Stimulated activated CD4-positive, alpha-beta T cell treated with anti-CD3 and anti-CD28 coated beads, Interleukin-1b, Interleukin-23, amount 100 ng/mL, for 48 hours (primary cell): Measurements from ENCODE around the gene TXNL1.
"Not testable (repeated sequence)": the region's sequence is repeated elsewhere in the genome, so short reads cannot be mapped to it uniquely, and the experiment has no call there.

Experiments used
- DNase-seq: peaks from one replicate; pipeline ENCODE4 v3.0.0-alpha.2; 2020

TXNL1 gene

DNA sequence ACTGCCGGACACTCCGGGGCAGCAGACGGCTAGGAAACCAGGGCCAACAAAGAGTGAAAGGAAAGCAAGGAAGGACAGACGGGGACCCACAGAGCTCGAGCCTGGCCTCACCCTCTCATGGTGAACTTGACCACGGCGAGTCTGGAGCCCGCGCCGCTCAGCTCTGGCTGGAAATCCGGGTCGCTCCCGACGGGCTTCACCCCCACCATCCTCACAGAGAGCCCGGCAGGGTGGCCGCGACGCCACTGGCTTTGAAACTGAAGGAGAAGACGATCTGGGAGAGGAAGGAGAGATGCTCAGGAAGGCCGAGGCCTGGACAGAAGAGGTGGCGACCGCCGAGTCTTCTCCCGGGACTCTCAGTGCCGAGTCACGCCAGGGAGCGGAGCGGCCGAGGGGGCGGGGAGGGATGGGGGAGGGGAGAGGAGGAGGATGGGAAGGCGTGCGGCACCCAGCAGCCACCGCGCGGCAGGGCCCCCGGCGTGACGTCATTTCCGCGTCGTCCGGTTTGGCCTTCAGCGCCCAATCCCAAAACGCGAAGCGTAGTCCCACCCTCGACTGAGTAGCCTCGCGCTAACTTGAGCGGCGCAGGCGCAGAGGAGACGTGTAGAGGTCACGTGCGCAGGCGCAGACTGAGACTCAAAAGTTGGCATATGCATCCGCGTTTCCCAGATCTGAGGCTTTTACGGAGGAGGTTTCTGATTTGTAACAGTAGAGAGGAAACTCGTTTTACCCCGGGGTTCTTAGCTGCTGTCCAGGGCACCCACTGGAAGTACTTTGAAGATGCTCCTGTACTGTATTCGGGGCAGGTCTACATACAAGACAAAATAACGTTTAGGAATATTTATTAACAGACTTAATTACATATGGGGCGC lies at the start of gene TXNL1:
Gene TXNL1, minus strand, starts transcription at position 361 of the 872 bp plus-strand sequence. Its CDS starts 152 bp downstream, at position 209.
- peak; percentile 99 for DNase-seq

DNA sequence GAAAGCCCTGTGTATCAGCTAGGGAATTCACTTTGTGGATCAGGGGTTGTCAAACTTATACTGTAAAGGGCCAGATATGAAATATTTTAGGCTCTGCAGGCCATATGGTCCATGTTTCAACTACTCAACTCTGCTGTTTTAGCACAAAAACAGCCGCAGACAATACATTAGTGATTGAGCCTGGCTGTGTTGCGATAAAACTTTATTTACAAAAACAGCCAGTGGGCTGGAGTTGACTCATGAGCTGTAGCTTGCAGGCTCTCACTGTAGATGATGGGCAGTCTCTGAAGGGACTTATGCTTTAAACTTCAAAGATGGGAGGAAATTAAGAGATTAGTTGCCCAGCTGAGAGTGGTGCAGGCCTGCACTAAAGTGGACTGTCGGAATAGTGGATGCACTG lies 45.9 kb upstream of the TXNL1 start:
- DNase-seq, result no peak

DNA sequence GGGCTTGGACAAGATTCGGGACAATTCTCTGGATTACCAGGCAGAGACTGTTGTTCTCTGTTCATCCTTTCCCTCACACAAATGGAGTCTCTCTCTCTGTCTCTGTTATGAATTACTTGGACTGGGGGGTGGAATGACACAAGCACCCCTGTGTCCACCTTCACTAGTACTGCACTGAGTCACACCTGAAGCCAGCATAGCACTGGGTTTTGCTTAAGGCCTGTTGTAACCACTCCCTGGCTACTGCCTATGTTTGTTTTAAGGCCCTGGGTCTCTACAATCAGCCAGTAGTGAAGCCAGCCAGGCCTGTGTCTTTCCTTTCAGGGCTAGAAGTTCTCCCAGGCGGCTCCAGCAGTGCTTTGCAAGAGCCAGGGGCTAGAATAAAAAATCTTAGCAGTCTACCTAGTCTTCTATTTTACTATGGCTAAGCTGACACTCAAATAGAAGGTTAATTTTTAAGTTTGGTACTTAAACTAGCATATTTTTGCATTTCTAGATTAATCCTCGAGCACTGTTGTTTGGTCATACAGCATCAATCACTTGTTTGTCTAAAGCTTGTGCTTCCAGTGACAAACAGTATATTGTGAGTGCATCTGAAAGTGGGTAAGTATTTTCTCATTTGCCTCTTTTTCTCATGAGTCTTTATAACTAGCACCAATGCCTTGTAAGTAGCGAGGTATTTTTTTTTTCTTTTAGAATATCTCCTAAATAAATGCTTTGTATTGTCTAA lies 40.6 kb upstream of the TXNL1 start:
- no peak for DNase-seq

DNA sequence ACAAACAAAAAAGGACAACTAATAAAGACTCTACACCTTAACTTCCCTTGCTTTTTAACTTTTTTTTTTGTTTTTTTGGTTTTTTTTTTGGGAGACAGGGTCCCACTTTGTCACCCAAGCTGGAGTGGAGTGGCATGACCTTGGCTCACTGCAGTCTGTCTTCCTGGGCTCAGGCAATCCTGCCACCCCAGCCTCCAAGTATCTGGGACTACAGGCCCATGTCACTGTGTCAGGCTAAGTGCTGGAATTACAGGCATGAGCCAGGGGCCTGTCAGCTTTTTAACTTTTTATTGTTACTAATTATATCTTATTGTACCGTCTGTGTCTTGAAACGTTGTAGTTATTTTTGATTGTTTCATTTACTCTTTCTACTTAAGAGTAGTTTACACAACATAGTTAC lies 38.2 kb upstream of the TXNL1 start:
- DNase-seq, result no peak

DNA sequence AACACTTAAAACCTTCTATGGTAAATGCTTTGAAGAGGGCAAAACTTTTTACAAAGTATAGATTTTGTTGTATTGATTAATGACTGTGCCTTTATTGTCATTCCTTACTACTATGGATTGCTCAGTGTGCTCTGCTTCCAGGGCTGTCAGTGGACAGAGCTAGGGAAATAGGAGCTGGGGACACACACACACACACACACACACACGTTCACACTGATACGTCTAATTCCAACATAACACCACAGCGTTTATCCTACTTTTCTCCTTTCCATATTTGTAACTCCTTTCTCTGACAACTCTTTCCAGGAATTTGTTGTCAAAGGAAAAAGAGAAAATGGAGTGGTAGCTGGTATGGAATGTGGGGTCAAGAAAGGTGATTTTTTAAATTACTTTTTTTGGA lies 34.6 kb upstream of the TXNL1 start:
- no peak for DNase-seq

DNA sequence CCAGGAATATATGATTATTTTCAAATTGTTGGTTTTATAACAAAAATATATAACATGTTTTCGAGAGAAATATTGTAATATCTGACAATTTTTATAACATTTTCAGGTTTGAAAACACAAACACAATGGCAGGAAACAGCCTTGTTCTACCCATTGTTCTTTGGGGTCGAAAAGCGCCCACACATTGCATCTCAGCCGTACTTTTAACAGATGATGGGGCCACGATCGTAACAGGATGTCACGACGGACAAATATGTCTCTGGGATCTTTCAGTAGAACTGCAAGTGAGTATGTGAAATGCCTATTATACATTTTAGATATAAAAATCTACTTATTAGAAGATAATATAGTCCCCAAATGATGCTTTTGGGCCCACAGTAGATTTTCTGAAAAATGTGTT lies 34.0 kb upstream of the TXNL1 start:
- no peak for DNase-seq

DNA sequence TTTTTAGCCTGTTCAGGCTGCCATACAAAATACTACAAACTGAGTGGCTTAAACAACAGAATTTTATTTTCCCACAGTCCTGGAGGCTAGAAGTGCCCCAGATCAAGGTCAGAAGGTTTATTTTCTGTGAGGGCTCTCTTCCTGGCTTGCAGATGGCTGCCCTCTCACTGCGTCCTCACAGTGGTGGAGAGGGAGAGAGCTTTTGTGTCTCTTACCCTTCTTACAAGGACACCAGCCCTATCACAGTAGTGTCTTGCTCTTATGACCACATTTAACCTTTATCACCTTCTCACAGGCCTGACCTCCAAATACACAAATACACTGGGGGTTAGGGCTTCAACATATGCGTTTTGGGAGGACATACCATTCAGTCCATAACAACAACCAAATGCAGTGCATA lies 24.5 kb upstream of the TXNL1 start:
- DNase-seq, result no peak

DNA sequence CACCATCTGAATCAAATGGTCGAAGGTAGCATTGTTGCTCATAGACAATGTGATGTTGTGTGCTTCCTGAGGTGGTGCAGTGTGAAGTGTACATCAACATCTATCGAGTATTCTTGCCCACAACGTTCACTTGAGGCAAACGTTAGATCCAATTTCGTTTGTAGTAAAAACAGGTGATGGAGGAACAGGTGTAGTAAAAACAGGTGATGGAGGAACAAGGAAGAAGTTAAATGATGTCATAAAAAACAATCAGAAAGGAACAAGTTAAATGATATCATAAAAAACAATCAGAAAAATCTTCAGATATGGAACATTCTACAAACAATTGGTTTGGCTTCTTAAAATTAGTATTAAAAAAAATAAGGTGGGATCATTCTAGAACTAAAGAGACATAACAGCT lies 24.1 kb upstream of the TXNL1 start:
- no peak for DNase-seq

DNA sequence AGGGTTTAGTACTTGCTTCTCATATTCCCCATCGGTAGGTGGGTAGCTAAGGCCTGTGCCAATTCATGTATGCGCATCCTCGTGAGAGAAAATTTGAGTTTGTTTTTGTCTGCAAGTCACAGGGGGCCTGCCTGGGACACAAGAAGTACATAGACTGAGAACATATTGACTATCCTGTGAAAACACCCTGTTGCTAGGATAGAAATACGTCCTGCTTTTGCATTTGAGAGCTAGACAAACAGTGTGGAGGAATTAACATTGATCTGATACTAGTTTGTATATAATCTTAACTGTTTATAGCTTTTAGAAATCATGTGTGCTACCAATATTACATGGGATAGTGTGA lies 23.6 kb upstream of the TXNL1 start:
- no peak for DNase-seq

DNA sequence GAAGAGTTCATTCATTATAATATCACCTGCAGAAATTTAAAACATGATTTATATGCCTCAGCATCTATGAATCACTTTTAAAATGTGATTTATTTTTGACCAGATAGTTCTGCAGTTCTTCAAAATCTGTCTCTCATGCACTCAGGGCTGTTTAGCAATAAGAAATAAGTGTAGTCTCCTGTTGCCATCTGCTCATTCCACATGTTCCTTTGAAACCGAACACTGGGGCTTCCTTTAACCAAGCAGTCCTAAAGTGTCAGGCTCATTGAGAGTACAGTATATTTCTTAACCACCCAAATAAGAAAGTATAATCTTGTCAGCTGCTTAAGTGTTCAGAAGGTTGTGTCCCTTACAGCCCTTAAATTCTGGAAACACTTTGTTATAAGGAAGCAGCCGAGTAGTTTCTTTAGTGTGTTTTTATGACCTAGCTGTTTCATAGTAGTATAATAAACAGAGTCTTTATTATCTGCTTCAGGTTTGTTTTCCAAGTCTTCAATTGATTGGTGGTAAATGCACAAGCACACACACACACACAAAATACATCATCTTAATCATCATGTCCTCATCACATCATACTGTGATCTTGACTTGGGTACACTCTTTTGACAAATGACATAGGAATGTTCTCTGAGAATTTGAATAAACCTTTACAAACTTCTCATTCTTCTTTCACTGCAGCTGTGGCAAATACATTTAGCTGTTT lies 23.1 kb upstream of the TXNL1 start:
- no peak for DNase-seq

DNA sequence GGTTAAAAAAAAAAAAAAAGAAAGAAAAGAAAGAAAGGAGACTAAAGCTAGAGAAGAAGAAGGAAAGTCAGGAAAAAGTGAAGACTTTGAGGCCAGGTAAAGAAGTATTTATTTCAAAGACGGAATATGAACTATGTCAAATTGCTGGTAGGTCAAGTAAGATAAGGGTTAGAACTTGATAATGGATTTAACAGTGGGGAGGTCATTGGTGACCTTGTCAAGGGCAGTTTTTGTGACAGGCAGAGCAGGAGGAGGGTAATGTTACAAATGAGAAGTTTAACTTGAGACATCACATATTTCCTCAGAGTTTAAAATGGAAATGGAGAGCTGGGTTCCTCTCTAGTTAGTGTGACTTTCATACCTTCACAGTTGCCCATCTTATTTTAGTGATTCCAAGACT lies 22.3 kb upstream of the TXNL1 start:
- DNase-seq, result no peak

DNA sequence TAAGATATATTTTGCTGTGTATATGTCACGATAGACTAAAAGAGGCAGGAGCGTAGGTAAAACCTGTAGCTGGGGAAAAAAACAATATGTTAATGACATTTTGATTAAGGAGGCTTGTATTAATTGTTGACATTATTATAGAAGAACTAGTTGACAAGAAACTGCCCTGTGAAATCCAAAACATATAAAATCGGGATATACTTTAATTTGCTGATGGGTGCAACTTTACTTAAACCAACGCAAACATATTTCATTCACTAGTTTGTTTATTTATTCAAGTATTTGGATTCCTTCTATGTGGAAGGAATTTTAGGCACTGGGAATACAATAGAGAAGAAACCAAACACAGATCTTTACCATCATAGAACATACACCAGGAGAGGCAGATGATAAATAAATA lies 20.7 kb upstream of the TXNL1 start:
- no peak for DNase-seq

DNA sequence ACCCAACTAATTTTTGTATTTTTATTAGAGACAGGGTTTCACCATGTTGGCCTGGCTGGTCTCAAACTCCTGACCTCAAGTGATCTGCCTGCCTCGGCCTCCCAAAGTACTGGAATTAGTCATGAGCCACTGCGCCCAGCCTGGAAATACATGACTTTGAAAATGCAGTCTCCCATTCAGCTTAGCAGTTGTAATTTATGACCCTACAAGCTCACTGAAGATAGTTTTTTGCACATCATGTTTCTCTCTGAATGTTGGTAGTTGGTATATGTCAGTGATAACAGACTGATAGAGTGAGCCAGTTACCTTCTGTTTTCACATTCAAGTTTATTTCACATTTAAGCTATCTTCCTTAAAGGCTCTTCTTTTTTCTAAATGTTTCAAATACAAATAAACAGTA lies 19.9 kb upstream of the TXNL1 start:
- no peak for DNase-seq

DNA sequence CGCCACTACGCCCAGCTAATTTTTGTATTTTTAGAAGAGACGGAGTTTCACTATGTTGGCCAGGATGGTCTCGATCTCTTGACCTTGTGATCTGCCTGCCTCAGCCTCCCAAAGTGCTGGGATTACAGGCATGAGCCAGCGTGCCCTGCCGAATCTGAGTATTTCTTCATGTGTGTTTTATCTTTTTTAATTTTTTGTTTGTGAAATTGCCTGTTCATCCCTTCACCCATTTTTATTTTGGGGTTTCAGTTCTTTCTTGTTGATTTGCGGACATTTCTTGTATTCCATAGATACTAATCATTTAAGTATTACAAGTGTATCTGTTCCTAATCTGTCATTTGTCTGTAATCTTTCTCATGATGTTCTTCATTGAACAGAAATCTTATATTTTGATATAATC lies 15.9 kb upstream of the TXNL1 start:
- DNase-seq, result not testable (repeated sequence)

DNA sequence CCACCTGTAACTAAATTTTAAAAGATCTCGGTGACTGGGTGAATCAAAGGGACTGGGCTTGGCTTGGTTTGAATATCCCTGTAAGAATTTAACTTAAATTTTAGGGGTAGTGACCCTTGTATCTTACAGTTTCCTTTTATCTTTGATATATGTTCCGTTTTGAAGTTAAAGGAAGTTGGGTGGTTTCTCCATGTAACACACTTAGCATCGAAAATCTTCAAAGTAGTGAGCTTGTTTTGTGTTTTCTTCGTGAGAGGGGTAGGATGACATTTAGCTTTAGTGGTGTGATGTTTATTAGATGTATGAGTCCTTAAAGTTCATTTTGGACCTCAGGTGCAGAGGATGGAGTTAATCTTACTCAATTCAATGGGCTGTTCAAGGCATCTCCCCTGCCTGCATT lies 14.4 kb upstream of the TXNL1 start:
- no peak for DNase-seq

DNA sequence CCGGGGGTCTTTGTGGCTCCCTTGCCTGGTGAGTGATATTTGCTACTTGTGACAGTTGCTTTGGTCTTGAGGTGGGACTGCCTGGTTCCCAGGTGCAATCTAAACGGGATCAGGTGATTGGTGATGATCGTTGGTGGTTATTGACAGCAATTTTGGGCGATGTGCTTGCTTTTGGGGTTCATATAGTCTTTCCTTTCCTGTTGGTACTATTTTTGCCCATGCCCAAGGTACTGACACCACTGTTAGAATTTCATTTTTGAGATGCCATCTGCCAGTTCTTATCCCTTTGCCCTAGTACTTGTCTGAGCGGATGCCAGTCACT lies 13.3 kb upstream of the TXNL1 start:
- no peak for DNase-seq

DNA sequence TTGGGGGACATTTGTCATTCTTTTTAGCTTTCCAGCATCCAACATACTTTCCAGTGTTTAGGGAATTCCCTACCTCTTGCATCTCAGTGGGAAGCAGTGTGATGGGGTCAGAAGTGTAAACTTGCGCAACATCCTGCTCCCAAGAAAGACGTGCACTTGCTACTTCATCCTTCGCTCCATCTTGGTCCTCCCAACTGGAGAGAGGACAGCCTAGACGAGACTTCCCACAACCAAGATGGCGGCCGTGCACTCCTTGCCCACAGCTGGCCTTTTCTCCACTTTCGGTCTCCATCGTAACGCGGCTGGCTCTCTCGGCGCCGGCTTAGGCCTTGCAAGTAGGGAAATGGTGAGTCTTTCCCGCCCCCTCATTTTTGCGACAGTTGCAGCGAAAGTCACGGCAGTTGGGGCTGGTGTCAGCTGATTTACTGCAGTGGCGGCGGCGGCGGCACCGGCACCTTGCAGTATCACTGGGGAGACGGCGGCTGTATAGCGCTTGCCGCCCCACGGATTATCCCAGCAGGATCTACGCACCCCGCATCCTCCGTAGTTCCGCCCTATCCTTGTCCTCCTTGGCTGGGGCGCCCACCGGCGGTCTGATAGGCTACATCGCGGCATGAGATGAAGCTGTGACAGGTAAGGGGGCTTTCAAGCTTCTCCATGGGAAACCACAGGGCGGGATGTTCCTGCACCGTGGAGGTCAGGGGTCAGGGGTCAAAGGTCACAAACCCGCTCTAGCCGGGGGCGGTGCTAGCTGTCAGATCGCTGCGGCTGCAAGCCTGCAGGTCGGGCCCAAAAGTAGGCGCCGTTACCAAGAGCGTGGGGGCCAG lies 12.8 kb upstream of the TXNL1 start, which contains the start of gene WDR7:
Gene WDR7, plus strand, starts transcription at position 416 of the 827 bp plus-strand sequence. CDS start 21,157 bp downstream, outside the sequence.
- peak; percentile 97 for DNase-seq

DNA sequence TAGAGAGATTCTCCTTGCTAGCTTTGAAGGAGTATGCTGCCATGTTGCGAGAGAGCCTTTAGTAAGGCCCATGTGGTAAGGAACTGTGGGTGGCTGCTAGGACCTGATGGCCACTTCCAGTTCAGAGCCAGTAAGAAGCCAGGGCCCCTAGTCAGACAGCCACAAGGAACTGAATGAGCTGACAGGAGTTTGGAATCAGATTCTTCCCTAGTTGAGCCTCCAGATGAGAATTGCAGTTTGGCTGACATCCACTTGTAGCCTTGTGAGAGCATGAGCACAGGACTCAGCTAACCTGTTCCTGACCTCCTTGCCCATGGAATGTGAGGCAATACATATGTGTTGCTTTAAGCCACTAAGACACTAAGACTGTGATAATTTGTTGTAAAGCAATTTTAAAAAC lies 11.6 kb upstream of the TXNL1 start:
- no peak for DNase-seq

DNA sequence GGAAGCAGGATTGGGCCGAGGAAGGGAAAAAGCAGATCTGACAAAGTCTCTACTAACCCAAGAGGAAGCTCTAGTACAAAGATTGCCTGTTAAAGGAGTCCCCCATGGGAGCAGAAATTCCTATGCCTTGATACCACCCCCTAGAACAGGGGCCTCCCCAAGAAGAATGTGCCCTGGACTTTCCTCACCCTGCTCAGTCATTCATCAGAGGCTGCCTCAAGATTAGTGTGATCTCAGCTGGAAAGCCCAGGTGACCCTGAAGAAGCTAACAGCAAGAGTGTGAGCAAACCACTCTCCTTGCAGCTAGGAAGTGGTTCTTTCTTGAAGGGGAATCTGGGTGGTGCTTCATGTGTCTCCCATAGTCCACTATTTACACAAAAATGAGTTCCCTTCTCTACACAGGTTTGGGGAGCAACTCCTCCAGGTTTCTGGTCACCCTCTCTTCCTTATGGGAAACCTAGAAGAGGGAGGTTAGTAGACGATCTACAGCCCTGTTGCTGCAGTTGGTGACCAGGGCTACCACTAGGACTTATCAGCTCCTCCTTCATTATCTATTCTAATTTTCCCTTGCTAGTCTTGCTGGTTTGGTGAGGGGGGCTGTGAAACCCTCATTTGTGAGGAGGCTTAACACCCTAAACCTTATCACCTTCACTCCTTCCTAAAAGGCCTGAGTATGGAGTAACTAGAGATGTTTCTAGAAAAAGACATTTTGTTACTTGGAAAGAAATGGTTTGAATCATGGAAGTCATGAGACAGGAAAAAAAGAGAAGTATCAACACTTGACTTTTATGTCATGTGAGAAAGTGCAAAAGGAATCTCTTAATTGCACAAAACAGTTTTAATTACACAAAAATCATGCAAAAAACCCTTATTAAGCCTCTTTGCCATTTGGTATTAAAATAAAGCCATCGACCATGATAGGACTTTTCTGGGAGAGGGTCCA lies 9.8 kb upstream of the TXNL1 start:
- DNase-seq, result no peak

DNA sequence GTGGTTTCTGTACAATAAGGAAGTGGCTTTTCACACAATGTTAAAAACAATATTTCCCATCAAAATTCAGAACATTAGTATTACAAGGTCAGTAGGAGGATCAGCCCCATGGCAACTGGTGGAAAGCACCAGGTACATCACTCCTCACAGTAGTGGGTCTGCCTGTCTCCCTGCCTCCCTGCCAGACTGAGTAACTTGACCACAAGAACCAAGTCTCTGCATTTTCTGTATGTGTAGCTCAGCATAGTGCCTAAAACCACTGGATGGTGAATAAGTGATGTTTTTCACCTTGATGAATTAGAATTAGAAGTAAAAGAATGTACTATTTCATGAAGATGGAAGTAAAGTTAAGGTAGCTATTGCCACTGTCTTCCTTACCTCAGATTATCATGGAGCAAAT lies 8.7 kb upstream of the TXNL1 start:
- peak; percentile 12 for DNase-seq

DNA sequence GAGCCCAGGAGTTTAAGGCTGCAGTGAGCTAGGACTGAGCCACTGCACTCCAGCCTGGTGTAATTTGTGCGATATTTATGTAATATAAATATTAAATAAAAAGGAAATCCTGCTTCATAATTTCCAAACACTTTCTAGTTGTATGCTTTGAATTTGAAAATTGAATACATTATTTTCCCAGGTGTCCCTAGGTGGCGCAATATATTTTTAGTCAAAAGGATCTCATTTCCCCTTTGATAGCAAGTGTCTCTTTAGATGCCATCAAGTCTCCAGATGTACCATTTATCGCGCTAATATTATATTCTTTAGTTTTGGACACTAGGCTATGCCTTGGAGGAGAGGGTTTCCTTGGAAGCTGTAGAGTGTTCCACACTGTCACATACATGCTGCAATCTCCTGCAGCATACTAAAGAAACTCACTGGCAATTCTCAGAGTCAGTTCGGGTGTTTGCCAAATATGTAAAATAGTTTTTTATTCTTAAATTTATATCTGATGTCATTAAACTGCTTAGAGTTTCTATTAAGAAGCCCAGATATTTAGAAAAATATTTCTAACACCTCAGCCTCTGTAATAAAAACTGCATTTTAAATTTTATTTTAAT lies 7.1 kb upstream of the TXNL1 start:
- no peak for DNase-seq
